GM12891 (cell line): ENCODE results near the gene ACTR3C.

Experiments
- POLR2A ChIP-seq: IDR thresholded peaks from 2 replicates; pipeline ENCODE4 v1.6.1; 2011; ENCODE audit warnings: low read depth, low read length, control low read depth
- POLR2AphosphoS5 ChIP-seq: IDR thresholded peaks from 2 replicates; pipeline ENCODE4 v1.6.1; 2011; ENCODE audit warnings: low read depth, low read length, control low read depth
- POU2F2 ChIP-seq: IDR thresholded peaks from 2 replicates; pipeline ENCODE4 v1.6.1; 2011; ENCODE audit warnings: low read depth, mild to moderate bottlenecking, control low read depth, low read length, moderate library complexity

DNA sequence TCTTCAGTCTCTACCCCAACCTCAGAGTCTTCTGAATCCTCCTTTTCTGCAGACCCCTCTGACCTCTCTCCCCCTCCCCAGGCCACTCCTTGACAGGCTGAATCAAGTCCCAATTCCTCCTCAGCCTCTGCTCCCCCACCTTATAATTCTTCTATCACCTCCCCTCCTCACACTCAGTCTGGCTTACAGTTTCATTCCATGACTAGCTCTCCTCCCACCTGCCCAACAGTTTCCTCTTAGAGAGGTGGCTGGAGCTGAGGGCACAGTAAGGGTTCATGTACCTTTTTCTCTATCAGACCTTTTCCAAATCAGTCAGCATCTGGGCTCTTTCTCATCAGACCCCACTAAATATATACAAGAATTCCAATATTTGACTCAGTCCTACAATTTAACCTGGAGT lies 14.8 kb downstream of the ACTR3C start:
- TF ChIP-seq POLR2A (no peak), POLR2AphosphoS5 (no peak), POU2F2 (no peak)
